GM19467 (cell line): ENCODE measurements around the gene MAPRE2.

Experiments used
- ATAC-seq: cut with Tn5 transposase; IDR thresholded peaks from one replicate; pipeline ENCODE4 v1.9.1; 2021; ENCODE audit warnings: mild to moderate bottlenecking, moderate library complexity; ENCODE audit not compliant: unreplicated experiment

MAPRE2 gene

GRCh38 chr18:35061336-35061735 is 20.1 kb downstream of the MAPRE2 start:
- no peak for ATAC-seq

DNA sequence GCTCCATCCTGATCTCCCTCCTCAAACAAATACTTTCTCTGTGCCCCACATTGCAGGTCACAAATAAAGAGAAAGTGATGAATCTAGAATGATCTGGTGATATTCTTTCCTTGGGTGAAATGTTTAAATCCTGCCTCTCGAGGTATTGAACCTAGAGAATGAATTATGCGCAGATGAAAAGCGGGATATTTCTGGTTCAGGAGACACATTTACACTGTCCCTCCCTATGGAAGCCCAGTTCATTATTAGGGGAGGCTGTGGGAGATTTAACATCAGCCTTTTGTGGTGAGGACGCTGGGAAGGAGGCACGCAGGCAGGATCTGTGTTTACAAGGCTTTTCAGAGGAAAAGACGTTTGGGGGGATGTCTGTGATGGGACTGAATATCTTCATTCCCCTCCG is 20.6 kb downstream of the MAPRE2 start:
- ATAC-seq = no peak

DNA sequence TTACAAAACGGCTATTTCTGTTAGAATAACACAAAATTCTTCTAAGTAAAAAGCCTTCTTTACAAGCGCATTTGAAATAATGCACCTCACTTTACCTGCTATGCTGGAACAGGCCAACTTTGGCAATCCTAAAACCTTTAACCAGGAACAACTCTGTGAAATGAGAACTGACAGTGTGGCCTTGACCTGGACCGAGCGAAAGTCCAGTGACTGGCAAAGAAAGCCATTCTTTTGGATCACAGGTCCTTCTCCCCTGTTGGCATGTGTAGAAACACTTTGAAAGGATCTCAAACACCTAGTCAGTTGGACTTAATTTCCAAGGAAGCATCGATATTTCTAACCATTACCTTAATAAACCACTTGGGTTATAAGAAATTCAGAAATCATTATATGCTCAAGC is 21.2 kb downstream of the MAPRE2 start:
- no peak for ATAC-seq

DNA sequence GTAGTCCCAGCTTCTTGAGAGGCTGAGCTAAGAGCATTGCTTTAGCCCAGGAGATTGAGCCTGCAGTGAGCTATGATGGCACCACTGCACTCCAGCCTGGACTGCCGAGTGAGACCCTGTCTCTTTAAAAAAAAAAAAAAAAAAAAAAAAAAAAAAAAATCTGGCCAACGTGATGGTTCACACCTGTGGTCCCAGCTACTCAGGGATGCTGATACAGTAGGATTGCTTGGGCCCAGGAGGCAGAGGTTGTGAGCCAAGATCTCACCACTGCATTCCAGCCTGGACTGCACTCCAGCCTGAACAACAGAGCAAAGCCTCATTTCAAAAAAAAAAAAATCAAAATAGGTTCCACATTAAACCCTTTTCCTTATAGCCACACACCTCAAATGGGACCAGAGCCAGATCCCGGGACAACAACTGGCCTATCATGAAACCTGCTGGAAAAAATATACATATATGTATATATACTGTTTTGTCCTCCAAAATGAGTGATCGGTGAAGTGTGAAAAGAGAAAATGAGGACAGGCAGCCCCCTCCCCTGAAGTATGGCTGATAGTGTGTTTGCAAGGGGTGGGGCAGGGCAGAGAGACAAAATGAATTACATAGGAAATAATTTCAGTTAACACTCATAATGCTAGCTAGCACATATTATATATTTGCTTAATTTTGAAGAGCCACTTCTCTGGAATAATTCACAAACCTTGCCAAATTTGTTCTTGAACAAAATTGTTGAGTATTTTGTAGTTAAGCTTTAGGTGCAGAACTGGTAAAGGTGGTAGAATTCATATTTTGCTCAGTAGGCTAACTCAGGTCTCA is 22.9 kb downstream of the MAPRE2 start:
- no peak for ATAC-seq

- ATAC-seq = no peak
Observed at GRCh38 chr18:35067454-35067853, 26.2 kb downstream of the MAPRE2 start.

DNA sequence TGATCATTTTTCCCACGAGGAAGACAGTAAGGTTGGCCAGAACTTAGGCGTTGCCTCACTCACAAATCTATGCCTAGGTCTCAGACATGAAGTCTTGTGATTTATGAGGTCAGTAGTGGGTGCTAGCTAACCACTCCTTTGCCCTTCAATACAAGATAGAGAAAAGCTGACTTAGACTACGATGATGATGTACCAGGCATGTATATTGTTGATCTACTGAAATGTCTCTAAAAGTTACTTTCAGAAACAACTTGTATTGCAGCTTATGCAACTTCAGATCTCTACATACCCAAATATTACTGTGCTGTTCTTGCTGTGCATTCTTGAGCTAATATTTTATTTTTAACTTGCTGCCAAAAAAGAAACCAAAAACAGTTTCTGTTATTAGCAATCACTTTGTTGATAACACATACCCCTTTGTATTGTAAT is 30.6 kb downstream of the MAPRE2 start:
- peak; percentile 52 for ATAC-seq

GRCh38 chr18:35072616-35073015 is 31.4 kb downstream of the MAPRE2 start:
- ATAC-seq = no peak

GRCh38 chr18:35073186-35074105 is 32.2 kb downstream of the MAPRE2 start:
- ATAC-seq = no peak

- no peak for ATAC-seq
Observed at GRCh38 chr18:35074581-35074980, 33.4 kb downstream of the MAPRE2 start.

GRCh38 chr18:35075132-35075531 is 33.9 kb downstream of the MAPRE2 start:
- ATAC-seq = no peak

GRCh38 chr18:35076135-35076924 is 35.1 kb downstream of the MAPRE2 start:
- ATAC-seq = no peak

DNA sequence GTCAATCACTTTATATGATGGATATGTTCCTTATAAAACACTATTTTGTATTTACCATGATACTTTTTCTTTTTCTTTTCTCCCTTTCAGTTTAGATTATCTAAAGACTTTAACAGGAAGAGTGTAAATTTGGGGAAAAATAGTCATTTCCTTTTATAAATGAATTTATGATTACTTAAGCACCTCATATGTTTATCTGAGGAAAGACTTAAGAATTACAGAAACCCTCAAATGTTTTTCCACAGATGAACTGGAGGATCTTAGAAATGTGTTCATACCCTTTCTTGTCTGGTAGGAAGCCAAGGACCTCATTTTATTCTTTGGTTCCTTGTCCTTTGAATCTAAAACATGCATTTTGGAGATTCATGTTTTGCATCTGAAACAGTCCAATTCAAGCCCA is 36.7 kb downstream of the MAPRE2 start:
- no peak for ATAC-seq

GRCh38 chr18:35080058-35080457 is 38.8 kb downstream of the MAPRE2 start:
- ATAC-seq = no peak

DNA sequence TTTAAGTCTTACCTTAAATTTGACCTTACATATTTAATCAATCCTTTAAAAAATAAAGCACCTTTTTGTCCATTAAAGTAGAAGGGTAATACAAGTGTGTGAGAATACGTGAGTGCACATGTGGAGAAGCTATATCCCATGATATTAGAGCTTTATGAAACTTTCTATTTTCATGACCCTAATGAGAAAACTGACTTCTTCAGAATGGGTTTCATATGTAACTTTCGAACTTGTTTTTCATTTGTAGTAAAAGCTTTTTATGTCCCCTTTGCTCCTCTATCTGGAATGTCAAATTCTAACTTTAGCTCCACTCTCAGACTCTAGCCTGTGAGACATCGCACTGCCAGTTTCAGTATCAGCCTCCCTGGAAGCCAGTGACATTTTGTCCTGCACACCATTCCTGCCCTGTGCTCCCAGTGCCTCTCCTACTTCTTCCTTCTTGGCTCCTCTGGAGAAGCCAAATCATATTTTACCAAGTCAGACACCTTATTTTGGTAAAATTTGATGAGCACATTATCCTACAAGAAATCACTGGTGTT is 42.0 kb downstream of the MAPRE2 start:
- no peak for ATAC-seq

DNA sequence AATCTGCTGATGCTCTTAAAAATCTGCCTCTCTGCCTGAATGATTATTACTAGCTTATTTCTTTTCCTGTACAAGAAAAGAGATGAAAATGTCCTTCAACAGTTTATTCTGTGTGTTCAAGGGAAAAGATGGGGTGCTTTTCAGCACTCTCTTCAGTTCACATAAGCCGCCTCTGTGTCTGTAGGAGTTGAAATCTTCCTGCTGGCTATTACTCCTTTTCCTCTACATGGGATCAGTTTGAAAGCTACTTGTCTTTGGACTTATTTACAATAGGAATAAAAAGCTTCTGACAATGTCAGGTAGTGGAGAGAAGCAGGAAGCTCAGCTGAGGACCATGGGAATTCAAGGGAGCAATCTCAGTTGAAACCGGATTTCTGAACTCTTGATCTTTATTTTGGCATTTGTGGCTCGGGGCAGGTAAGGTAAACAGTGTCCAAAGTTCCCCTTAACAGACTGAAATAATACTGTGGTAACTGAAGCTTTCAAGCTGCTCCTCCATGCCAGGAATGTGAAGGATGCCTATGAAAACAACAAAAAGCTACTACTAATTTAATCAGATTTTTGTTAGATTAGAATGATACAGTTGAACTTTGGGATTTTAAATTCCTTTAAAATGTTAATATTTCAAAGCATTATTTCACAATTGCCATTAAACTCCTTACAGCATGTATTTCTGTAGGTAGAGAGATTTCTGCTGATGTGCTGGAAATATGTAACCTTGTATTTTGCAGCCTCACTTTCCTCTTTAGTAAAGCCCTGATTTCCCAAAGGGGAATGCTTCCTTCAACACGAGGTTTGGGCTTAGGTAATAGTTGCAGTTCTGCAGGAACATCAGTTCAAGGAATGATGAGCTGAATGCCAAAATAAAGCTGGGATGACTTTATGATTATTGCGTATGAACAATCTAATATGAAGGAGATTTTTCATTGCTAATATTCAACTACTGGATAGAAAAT is 43.6 kb downstream of the MAPRE2 start:
- no peak for ATAC-seq

- no peak for ATAC-seq
Observed at GRCh38 chr18:35085450-35086380, 44.5 kb downstream of the MAPRE2 start.

GRCh38 chr18:35086704-35087103 is 45.5 kb downstream of the MAPRE2 start:
- no peak for ATAC-seq

- ATAC-seq = no peak
Observed at GRCh38 chr18:35087726-35088125, 46.5 kb downstream of the MAPRE2 start.

DNA sequence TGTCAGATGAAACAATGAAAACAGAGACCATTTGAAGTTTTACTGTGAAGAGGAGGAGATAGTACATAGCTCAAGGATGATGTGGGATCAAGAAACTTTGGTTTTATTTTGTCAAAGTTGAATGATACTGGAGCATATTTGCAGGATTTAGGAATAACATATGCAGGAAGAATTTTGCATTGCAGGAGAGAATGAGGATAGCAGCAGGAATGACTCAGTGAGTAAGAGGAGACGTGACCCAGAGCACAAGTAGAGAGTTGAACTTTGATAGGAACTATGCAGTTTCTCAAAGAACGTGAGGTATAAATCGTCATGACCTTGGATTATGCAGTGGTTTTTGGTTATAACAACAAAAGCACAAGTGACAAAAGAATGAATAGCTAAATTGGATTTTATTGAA is 47.7 kb downstream of the MAPRE2 start:
- ATAC-seq = no peak
